ENCODE measurements around the gene ALKBH5. TPM values are rescaled to one million over a fixed set of nuclear protein-coding genes. Genes with fewer than 3 reads are reported as not detected.

ALKBH5 gene
- total RNA-seq, 1 donor from 2014 or later: 99.1 TPM

DNA sequence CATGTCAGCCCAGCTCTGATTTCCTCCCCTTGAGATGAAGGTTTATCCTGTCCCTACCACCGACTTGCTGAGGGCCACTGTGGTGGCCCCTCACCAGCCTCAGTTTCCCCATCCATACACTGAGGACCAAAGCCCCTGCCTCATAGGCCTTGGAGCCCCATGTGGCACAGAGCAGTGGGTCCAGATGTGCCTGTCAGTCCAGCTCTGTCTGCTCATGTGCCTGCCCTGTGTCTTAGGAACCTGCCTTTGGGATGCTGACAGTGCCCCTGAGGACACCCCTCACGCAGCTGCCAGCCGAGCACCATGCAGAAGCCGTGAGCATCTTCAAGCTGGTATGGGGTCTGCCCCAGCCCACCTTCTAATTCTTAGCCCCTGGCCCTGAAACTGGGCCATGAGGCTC is 39.4 kb upstream of the ALKBH5 start:
- Histone ChIP-seq H3K4me1 (no peaks in the 10 kb centered on the region), H3K36me3 (no peaks in the 10 kb centered on the region), H3K9me3 (no peaks in the 10 kb centered on the region), H3K27ac (no peak overlapping the region), H3K4me3 (no peak overlapping the region), H3K27me3 (no peaks in the 10 kb centered on the region)
- DNase-seq (no peak), ATAC-seq (no peak)
- no peak for TF ChIP-seq CTCF (IDR thresholded peaks at IDR 0.05)
- intact Hi-C loops (cut with DNase I): no loop called here

GRCh38 chr17:18144855-18145254 is 38.8 kb upstream of the ALKBH5 start:
- Histone ChIP-seq H3K36me3 (no peaks in the 10 kb centered on the region), H3K27ac (no peak overlapping the region), H3K4me3 (no peak overlapping the region), H3K27me3 (no peaks in the 10 kb centered on the region), H3K4me1 (no peaks in the 10 kb centered on the region), H3K9me3 (no peaks in the 10 kb centered on the region)
- TF ChIP-seq CTCF (IDR thresholded peaks at IDR 0.05): no peak
- DNase-seq (no peak), ATAC-seq (peak; percentile 32)
- intact Hi-C loops (cut with DNase I): no loop called here

DNA sequence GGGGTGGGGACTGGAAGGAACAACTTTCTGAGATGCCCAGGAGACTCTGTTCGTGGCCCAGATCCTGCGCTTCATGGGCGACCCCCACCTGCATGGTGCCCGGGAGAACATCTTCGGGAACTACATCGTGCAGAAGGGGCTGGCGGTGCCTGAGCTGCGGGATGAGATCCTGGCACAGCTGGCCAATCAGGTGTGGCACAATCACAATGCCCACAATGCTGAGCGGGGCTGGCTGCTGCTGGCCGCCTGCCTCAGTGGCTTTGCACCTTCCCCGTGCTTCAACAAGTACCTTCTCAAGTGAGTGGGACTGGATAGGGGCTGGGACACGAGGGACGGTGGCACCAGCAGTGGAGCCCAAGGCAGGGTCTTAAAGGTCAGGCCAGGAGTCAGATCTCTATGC is 37.8 kb upstream of the ALKBH5 start:
- Histone ChIP-seq H3K4me1 (no peaks in the 10 kb centered on the region), H3K36me3 (no peaks in the 10 kb centered on the region), H3K27me3 (no peaks in the 10 kb centered on the region), H3K27ac (no peak overlapping the region), H3K9me3 (no peaks in the 10 kb centered on the region), H3K4me3 (no peak overlapping the region)
- DNase-seq (no peak), ATAC-seq (no peak)
- intact Hi-C loops (cut with DNase I): no loop called here
- TF ChIP-seq CTCF (IDR thresholded peaks at IDR 0.05): no peak

GRCh38 chr17:18146259-18146658 is 37.4 kb upstream of the ALKBH5 start:
- ATAC-seq (no peak), DNase-seq (no peak)
- Histone ChIP-seq H3K27ac (no peak overlapping the region), H3K4me3 (no peak overlapping the region), H3K27me3 (no peaks in the 10 kb centered on the region), H3K9me3 (no peaks in the 10 kb centered on the region), H3K36me3 (no peaks in the 10 kb centered on the region), H3K4me1 (no peaks in the 10 kb centered on the region)
- intact Hi-C loops (cut with DNase I): no loop called here
- no peak for TF ChIP-seq CTCF (IDR thresholded peaks at IDR 0.05)

DNA sequence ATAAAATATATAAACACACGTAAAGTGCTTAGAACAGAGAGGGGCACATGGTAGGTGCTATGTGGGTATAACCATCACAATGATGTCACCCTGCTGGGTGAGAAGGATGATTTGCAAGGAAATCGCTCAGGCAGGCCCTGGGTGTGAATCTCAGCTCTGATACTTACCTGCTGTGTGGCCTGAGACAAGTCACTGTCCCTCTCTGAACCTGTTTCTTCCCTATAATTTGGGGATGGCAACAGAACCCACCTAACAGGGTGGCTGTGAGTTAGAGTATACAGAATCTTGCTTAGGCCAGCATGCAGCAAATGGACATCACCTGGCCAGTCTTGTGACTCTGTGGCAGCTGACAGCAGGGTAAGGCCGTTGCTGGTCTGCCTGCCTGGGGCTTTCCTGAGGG is 36.6 kb upstream of the ALKBH5 start:
- ATAC-seq (no peak), DNase-seq (no peak)
- Histone ChIP-seq H3K27me3 (no peaks in the 10 kb centered on the region), H3K4me3 (no peak overlapping the region), H3K9me3 (no peaks in the 10 kb centered on the region), H3K27ac (no peak overlapping the region), H3K4me1 (no peaks in the 10 kb centered on the region), H3K36me3 (no peaks in the 10 kb centered on the region)
- TF ChIP-seq CTCF (IDR thresholded peaks at IDR 0.05): no peak
- intact Hi-C loops (cut with DNase I): no loop called here

DNA sequence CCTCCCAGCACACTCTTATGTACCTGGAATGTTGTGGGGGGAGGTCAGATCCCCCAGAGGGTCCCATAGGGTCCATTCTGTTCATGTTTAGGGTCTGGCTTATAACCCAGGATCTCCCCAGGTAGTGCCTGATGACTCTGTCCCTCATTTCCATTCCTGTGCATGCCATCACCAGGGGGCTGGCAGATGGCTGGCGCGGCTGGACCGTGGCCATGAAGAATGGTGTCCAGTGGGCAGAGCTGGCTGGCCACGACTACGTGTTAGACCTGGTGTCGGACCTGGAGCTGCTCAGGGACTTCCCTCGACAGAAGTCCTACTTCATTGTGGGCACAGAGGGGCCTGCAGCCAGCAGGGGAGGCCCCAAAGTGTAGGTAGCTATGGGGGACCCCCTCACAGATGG is 35.0 kb upstream of the ALKBH5 start:
- no peak for ATAC-seq
- intact Hi-C loops (cut with DNase I): no loop called here
- no peak overlapping the region for H3K4me3 ChIP-seq
- H3K4me1 ChIP-seq: peaks cover 8% of the 10 kb centered on the region
- no peak for TF ChIP-seq CTCF (IDR thresholded peaks at IDR 0.05)
- H3K27me3 ChIP-seq: no peaks in the 10 kb centered on the region
- no peak overlapping the region for H3K27ac ChIP-seq
- no peaks in the 10 kb centered on the region for H3K9me3 ChIP-seq
- no peaks in the 10 kb centered on the region for H3K36me3 ChIP-seq
- DNase-seq: no peak
